GM19043 (cell line): ENCODE results near the gene PKP2.
"Not testable (repeated sequence)": the region's sequence is repeated elsewhere in the genome, so short reads cannot be mapped to it uniquely, and the experiment has no call there.

Experiments
- ATAC-seq: cut with Tn5 transposase; IDR thresholded peaks from one replicate; pipeline ENCODE4 v1.9.1; 2021; ENCODE audit warnings: low read depth; ENCODE audit not compliant: unreplicated experiment

Gene PKP2

DNA sequence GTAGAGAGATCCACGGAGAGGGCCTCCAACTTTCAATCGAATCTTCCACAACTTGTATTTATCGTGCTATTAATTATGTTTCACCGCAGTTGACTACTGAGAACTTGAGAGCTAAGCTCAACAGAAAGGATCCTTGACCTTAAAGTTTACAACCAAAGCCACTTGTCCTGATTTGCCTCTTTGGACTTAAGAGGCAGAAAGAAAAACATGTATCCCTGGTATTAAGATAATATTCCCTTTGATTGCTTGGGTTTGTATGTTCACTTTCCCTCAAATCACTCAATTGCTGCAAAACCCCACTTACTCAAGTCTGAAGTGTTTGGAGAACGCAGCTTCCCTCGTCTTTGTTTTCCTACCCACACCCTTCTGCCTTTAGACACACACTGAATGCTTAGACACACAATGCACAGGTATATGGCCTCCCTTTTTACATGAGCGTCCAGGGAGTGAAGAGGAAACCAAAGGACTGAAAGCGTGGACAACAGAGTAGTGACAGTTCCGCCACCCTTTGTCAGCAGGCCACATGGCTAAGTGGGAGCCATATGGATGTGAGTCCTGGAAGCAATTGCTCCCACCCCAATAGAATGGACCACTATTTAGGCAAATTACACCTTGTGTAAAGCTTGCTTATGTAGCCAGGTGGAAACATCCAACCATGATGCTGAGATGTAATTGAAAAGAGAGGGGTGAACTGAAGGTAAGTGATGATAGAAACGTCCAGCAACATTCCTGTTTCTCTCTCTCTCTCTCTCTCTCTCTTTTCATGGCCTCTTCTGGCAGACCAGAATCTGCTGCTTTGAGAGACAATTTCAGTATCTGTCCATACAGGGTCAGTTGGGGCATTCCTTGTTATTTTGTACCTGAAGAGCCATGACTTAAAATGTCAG is 1.4 kb upstream of the PKP2 start:
- no peak for ATAC-seq

DNA sequence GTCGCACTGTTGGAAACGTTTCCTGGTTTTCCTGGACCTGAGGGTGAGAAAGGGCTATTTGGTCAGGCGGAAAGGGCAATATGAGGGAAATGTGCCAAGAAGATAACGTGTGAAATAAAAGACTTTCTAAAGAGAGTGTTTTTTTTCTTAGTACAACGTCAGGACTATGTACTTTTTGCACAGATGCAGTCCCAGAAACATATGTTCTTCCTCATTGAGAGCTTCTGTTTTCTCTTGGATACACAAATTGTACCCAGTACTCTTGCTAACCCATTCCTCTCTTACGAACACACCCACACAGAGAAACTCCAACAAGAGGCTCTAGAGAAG is 669 bp upstream of the PKP2 start:
- no peak for ATAC-seq

DNA sequence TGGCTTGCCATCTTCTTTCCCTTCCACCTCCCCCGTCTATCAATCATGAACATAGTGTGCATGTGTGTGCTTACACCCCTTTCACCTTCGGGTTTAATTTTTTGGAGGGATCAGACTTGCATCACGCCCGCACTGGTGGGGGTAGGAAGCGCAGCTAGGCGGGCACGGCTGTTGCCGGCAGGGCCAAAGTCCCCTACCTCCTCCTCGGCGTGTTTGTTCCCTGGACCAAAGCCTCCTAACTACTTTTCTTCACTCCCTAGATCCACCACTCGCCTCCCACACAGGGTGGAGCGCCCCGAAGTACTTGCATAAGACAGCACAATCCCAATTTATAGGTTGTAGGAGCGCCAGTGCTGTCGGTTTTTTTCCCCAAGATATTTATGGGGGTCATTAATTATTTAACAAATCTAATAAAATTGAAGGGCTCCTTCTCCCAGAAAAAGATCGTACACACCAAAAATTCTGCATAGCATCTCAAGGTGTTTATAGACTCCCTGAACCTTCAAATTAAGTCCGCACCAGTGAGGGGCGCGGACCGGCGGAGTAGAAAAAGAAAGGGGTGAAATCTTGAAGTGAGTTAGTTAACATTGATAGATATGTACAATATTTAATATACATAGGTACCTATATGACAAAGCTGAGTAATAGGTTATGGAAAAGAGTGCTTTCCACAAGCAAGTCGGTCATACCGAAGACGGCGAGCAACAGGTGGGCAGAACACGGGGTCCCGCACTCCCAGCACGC is 717 bp downstream of the PKP2 start:
- peak; percentile 8 for ATAC-seq

DNA sequence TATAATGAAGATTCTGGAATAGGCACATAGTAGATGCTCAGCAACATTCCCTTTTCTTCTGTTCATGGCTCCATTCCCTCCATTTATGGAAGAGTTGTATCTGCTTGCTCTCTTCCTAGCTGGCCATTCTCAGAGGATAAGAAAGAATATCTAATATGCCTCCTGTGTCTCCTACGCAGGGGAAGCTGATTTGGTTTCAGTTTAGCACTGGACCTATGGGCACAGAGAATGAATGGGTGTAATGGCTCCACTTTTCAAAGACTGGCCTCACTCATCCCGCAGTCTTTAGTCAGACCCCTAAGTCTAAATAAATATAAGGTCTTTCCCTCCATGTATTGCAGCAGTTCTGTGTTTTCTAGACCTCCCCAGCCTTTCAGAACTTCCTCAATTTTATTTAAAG is 2.0 kb downstream of the PKP2 start:
- ATAC-seq, result no peak

DNA sequence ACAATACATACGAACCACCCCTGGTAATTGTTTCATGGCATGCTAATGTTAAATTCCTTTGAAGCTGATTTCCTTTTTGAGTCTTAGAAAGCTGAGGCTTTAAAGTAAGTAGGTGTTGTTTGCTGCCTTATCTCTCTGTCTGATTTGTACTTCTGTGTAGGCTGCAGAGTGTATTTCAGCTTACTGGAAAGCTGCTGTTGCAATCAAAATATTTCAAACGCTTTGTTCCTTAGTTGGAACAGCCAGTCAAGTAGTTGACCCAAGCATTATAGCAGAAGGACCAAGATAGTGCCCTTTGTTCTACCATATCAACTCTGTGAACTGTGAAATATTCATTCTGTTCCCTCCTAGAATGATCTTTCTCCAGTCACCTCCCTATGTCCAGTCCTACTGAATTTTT is 3.1 kb downstream of the PKP2 start:
- ATAC-seq, result no peak

DNA sequence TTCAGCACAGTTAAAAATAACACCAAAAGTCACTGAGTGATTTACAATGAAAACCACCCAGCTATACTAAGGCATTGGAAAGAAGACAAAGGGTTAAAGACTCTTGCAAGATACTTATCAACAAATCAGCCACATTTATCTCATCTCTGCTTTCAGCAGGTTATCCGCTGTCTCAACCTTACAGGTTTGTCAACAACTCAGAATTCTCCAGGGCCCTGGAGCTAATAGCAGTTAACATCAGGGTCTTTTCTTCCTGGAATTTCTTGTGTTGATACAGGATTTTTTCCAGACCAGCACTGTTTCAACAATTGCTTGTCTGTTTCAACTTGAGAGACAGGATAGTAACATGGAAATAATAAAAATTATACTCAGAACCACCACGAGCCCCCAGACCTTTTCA is 3.5 kb downstream of the PKP2 start:
- no peak for ATAC-seq

DNA sequence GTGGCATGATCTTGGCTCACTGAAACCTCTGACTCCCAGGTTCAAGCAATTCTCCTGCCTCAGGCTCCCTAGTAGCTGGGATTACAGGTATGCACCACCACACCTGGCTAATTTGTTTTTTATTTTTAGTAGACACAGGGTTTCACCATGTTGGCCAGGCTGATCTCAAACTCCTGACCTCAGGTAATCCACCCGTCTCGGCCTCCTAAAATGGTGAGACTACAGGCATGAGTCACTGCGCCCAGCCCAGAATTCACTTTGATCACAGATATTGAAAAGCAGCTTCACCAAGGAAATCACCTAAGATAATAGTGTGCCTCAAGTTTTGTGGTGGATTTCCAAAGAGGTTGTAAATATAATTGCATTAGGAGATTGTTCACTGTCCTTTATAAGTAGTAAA is 4.2 kb downstream of the PKP2 start:
- ATAC-seq, result not testable (repeated sequence)

DNA sequence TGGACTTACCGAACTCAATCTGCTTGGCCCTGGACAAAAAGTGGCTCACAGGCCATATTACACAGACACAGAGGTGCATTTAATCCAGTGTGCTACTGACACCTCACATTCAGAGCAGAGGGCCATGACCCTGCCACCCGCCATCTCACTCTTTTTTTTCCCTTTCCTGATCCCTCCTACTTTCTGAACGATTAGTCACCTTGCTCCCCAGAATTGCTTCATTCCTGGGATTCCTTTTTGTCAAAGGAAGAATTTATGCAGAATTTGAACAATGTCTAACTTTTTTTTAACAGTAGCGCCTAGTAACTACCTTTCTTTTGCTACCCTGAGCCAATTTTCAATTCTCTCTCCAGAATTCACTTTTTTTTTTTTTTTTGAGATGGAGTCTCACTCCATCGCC is 4.6 kb downstream of the PKP2 start:
- ATAC-seq, result no peak

DNA sequence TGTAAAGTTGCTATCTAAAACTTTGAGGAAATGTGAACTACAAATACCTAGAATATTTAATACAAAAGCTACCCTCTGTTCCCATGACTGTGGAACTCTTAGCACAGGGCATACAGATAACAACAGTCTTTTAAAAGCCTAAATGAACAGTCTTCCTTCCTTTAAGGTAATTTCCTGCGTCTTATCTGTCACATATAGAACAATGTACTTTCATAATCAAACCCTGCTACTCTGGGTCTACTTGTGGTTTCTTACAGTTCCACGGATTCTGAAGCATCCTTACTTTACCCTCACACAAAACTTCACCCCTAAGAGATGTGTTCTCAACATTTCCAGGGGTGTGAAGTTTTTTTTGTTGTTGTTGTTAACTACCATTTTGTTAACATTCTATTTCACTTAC is 5.1 kb downstream of the PKP2 start:
- no peak for ATAC-seq

DNA sequence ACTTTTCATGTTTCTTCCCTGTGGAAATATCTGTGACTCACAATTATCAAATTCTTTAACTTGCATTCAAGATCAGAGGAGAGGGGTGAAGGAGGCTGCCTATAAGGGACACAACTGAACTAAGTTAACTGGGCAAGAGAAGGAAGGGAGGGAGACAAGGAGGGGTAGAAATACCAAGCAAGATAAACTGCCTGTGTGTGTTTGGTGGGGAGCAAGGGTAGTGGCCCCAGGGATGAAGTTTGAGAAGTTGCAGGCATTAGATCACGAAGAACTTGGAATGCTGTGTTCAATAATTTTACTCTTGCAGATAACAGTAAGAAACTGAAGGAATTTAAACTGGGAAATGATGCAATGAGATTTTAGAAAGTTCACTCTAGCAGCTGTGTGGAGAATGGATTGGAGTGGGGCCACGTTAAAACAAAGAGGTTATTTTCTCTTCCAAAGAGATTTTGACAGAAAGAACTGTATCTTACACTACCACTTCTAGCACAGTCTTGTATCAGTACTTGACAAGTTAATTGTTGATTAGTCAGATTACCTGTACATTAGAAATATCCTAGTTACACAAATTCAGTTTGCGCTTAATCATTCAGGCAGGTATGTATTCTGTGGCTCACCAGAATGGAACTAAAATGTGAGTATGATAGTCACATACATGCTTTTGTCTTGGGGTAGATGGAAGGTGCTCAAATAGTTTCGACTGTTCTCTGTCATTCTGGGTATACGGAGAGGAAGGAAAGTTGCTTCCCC is 7.4 kb downstream of the PKP2 start:
- ATAC-seq, result no peak

DNA sequence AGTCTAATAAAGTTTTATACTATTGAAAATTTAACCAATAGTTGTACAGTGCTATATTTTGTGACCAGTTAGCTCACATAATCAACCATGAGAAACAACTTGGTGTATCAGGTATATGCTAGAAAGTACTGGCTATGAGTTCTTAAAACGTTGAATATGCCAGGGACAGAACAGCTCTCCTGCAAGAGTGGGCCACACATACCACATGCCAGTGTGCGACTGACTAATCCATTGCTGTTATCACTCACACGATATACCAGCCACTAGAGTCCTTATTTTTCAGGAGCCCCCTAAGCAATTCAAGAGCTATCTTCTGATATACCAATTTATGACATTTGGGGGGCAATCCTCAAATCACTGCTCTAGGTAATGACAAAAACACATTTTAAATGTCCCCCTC is 9.5 kb downstream of the PKP2 start:
- ATAC-seq, result no peak

DNA sequence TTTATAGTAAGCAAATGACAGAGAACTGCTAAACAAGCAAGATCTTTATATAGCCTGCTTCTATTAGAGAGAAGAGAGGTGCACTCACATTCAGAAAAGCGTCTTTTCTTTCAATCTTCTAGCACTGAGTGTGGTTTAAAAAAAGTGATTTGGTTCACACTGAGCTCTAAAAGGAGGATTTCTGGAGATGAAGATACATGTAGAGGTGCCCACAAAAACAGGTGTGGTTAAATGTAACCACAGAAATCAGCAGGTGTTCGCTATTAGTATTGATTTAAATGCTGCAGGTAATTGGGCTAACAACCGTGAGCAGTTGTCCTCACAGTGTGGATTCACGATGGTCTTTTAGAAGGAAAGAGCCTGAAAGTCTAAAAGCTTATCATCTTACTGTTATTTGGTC is 10.7 kb downstream of the PKP2 start:
- no peak for ATAC-seq

DNA sequence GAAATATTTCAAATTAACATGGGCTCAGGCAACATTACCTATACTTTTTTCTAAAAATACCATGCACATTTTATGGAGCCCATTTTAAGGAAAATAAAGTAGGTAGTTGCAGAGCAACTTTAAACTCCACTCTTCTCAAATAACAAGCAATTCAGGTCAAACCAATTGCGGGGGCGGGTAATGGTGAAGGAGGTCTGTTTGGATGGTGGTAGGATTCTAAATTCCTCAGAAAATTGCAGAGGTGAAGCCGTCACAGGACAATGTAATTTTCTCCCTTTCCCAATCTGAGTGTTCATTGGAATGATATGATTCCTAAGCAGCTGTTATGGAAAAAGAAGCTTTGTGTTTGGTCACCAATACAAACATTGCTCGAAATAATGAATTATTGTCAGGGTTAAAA is 11.6 kb downstream of the PKP2 start:
- ATAC-seq, result no peak

DNA sequence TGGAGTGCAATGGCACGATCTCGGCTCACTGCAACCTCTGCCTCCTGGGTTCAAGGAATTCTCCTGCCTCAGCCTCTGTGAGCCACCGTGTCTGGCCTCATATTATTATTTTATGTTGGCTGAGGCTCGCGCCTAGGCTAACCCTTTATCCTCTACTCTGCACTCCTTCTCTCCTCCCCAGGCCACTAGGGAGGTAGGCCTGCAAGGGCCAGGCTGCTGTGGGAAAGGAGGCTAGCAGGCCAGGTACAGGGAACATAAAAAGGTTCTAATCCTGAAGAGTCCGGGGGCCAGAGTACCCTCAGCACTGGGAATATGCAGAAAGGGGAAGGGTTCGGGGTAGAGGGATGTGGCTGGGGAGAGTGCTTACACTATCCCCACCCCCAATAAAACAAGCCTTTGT is 14.9 kb downstream of the PKP2 start:
- no peak for ATAC-seq

DNA sequence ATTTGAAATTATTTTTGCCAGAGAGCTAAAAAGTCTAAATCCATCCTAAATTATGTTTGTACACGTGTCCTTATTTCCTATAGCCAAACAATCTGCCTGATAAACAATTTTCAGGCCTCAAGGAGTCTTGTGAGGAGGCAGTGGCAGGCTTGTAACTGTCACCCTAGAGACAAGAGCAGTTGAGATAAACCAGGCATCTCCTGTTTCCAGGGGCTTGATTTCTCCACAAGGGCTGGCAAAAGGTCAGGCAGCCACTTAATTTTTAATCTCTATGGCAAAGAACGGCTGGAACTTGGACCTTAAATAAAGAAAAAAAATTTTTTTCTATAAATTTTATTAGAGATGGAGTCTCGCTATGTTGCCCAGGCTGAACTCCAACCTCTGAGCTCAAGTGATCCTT is 15.5 kb downstream of the PKP2 start:
- no peak for ATAC-seq

DNA sequence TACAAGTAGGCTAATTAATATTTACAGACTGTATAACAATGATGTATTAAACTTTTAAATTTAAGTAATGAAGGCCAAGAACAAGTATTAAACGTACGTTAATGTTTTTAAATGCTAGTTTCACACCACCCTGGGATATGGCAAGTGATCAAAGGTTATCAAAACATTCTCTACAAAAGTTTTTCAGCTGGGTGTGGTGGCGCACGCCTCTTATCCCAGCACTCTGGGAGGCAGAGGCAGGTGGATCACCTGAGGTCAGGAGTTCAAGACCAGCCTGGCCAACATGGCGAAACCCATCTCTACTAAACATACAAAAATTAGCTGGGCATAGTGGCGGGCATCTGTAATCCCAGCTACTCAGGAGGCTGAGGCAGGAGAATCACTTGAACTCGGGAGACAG is 17.5 kb downstream of the PKP2 start:
- not testable (repeated sequence) for ATAC-seq

DNA sequence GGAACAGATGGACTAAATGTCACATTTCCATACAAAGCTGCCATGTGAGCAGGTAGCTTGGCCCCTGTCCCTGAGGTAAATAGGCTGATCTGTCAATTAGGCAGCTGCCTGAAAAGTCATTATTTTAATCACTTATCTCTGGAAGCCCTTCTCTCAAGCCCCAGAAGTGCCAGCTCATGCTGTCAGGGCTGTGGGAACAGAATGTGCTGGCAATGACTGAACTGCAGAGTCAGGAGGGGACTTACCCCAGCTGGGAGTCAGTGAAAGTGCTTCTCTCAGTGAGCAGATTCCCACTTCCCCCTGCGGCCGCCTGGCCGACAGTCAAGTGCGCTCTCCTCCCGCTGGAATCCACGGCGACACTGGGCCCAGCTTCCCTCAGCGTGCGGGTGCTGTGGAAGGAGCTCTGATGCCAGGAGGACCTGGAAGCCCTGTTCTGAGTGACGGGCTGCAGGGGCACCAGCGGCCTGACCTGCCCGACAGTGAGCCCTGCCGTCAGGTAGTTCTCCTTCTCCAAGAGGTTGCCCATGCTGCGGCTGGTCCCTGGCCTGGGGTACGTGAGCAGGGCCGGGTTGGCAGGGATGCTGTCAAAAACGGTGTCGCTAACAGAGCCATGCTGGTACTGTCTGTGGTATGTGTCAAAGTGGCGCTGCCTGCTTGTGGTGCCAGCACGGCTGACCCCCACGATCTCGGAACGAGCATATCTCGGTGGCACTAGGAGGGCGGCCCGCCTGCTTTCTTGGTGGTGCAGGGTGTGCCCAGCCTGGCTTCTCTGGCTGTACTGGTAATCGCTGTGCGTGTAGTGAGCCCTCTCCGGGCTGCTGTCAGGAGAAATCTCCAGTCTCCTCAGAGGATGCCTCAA is 18.7 kb downstream of the PKP2 start:
- ATAC-seq, result no peak

DNA sequence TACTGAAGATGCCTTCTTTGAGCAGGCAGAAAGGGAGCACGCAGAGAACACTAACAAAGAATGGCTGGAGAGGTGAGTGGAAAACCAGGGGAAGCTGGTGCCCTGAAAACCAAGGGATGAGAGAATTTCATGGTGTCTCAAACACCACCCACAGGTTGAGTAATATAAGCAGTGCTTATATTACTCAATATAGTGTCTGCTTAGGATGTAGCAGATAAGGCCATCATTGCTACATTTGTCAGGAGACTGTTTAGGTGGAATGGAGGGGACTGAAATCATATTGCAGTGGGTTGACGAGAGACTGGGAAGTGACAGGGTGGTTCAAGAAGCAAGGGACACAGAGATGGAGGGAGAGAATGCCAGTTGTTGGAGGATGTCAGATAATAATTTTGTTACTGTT is 20.6 kb downstream of the PKP2 start:
- ATAC-seq, result no peak

DNA sequence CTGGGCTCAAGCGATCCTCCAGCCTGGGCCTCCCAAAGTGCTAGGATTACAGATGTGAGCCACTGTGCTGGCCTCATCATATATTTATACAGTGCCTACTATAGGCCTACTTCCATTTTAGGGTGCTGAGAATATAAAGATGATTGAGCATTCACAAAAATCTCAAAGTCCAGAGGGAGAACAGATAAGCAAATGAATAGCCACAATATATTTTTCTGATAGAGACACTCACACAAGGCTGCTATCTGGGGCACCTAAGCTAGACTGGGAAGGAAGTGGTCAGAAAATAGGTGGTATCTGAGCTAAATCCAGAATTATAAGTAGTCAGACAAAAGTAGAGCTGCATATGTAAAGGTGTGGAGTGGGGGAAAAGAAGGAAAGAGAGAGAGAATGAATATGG is 21.6 kb downstream of the PKP2 start:
- no peak for ATAC-seq

DNA sequence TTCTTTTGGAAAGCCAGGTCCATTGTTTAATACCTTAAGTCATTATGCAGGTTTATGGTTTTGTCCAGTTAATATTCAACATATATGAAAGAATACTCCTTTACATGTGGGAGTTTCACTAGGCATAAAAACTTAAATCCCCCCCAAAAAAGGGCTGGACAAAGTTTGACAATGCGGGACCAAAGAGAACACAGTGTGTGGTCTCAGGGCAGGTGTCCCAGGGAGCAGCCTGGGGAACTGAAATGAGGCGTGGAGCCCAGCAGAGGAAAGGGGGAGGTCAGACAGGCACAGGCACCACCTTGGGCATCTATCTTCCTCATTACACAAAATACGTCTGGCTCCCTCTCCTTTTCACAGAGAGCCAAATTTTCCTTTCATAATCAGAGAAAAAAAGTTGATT is 22.5 kb downstream of the PKP2 start:
- no peak for ATAC-seq

DNA sequence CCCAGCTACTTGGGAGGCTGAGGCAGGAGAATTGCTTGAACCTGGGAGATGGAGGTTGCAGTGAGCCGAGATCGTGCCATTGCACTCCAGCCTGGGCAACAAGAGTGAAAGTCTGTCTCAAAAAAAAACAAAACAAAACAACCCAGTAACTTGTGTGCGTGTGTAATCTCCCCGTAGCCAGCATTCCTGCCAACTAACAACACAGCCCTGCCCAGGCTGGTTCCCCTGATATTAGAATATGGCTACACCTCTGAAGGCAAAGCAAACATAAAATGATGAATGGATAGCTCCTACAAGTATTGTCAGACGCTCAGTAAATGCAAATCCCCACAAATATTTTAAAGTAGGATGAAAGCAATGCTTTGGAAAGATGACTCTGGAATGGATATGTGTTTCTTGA is 24.2 kb downstream of the PKP2 start:
- not testable (repeated sequence) for ATAC-seq
